Gastrocnemius medialis (tissue), 4 donors: ENCODE results near the gene ANKRD27.

Experiments
- CTCF ChIP-seq, 5 experiments: fragments of 450-650 bp in 3 of 5; fragments of 200-600 bp in 2 of 5; sonication (generic) in 2 of 5; IDR thresholded peaks in 4 of 5; conservative IDR thresholded peaks in 1 of 5; 1 replicate in 4 of 5; 2 replicates in 1 of 5; pipeline ENCODE4 v1.5.1; 2016 to 2019; ENCODE audit warnings: antibody characterized with exemption in 5 of 5, mild to moderate bottlenecking in 3 of 5, moderate library complexity in 3 of 5
- POLR2A ChIP-seq, 2 donors: fragments of 450-650 bp; IDR thresholded peaks; one replicate each; pipeline ENCODE4 v1.6.1; 2017; ENCODE audit warnings: antibody characterized with exemption in 2 of 2, mild to moderate bottlenecking in 2 of 2, moderate library complexity in 2 of 2

DNA sequence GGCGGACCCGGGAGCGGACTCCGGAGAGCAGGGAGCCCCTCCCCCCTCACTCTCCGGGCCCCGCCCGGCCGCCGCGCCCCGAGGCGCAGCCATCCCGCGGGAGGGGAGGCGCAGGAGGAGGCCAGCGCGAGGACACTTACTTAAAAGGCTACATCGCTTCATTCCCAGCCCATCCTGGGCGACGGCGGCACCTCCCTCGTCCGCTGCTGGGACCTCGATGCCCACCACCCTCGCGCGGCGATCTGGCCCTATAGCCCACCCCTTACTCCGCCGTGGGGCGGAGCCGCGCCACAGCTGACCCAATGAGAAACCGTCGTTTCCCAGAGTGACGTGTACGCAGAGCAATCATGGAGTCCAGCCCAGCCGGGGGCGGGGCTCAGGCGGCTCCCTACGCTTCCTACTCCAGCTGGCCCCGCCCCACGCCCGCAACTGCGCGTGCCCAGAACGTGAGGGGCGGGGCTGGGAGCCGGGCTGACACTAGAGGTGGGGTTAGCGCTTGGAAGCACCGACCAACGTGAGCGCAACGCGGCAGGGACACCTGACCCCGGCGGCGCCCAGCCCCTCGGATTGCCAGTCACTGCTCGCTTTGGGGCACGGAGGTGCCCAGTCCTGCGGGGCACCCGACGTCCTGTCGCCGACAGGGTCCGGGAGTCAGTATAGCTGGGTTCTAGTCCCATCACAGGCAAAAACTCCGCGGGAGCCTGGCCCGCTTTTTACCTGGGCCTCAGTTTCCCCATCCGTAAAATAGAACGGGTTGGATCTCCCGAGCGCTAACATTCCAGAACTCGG lies at the start of gene ANKRD27:
- no peak for TF ChIP-seq CTCF (IDR thresholded peaks at IDR 0.05 in 4 of 5, conservative IDR thresholded peaks at IDR 0.05 in 1 of 5)
- TF ChIP-seq POLR2A (IDR thresholded peaks at IDR 0.05) = peak; percentile 90 to 95
